ENCODE results near the gene IL7R.

DNA sequence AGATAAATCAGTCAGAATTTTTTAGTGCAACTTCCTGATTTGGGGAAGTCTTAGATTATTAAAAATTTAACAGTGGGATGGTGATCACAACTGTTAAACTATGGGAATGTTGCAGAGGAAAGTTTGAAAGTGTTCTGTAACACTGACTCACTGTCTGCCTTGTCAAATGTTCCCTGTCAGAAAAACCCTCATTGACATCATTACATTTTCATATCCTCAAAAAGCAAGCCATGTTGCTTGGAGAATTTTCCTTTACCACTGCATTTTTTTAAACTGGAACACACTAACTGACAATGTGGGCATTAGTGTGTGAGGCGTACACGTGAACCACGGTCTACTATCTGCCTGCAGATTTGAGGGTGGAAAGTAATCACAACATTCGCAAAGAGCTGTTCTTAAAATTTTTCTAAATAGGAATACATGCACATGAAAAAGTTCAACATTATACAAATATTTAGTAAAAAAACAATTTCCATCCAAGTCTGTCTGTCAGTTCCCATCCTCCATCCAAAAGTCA is 28.6 kb upstream of the IL7R start:
- TF ChIP-seq POLR2A (IDR thresholded peaks at IDR 0.05; ENCODE audit: low read depth, low read length), result no peak
- TF ChIP-seq, protein P1, sequence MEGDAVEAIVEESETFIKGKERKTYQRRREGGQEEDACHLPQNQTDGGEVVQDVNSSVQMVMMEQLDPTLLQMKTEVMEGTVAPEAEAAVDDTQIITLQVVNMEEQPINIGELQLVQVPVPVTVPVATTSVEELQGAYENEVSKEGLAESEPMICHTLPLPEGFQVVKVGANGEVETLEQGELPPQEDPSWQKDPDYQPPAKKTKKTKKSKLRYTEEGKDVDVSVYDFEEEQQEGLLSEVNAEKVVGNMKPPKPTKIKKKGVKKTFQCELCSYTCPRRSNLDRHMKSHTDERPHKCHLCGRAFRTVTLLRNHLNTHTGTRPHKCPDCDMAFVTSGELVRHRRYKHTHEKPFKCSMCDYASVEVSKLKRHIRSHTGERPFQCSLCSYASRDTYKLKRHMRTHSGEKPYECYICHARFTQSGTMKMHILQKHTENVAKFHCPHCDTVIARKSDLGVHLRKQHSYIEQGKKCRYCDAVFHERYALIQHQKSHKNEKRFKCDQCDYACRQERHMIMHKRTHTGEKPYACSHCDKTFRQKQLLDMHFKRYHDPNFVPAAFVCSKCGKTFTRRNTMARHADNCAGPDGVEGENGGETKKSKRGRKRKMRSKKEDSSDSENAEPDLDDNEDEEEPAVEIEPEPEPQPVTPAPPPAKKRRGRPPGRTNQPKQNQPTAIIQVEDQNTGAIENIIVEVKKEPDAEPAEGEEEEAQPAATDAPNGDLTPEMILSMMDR (conservative IDR thresholded peaks at IDR 0.05; ENCODE audit: low read depth, low read length), result no peak
- TF ChIP-seq BHLHE40 (IDR thresholded peaks at IDR 0.05; ENCODE audit: low read depth, low read length), result no peak
- TF ChIP-seq, protein P2, sequence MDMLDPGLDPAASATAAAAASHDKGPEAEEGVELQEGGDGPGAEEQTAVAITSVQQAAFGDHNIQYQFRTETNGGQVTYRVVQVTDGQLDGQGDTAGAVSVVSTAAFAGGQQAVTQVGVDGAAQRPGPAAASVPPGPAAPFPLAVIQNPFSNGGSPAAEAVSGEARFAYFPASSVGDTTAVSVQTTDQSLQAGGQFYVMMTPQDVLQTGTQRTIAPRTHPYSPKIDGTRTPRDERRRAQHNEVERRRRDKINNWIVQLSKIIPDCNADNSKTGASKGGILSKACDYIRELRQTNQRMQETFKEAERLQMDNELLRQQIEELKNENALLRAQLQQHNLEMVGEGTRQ (IDR thresholded peaks at IDR 0.05; ENCODE audit: low read depth, low read length), result no peak
- TF ChIP-seq SMC3 (IDR thresholded peaks at IDR 0.05; ENCODE audit: low read depth, low read length), result no peak
- TF ChIP-seq MXI1 (IDR thresholded peaks at IDR 0.05; ENCODE audit: borderline replicate concordance, low read depth, low read length), result no peak
- no peak for TF ChIP-seq CHD1 (IDR thresholded peaks at IDR 0.05; ENCODE audit: low read depth, low read length)
- TF ChIP-seq RFX5 (IDR thresholded peaks at IDR 0.05; ENCODE audit: low read depth, low read length), result no peak
- no peak for TF ChIP-seq RAD21 (IDR thresholded peaks at IDR 0.05; ENCODE audit: low read length)
- TF ChIP-seq MAFK (IDR thresholded peaks at IDR 0.05; ENCODE audit: low read depth, low read length), result no peak
- no peak for TF ChIP-seq CEBPB (IDR thresholded peaks at IDR 0.05; ENCODE audit: low read depth, low read length)
- TF ChIP-seq NFE2L2 (IDR thresholded peaks at IDR 0.05; ENCODE audit: low read depth, low read length), result no peak
